Immature natural killer cell (primary cell): ENCODE data around the gene CNTLN. TPM values are rescaled to one million over a fixed set of nuclear protein-coding genes. Genes with fewer than 3 reads are reported as not detected.
"Not testable (repeated sequence)": the region's sequence is repeated elsewhere in the genome, so short reads cannot be mapped to it uniquely, and the experiment has no call there.

Experiments
- DNase-seq, 3 donors: peaks; one replicate each; pipeline ENCODE4 v3.0.0; 2022; ENCODE audit warnings: mixed read lengths in 1 of 3
- H3K27ac Mint-ChIP-seq, 6 donors: one replicate each; pipeline ENCODE4 v1.8.0; 2020; ENCODE audit warnings: mixed read lengths in 6 of 6, mild to moderate bottlenecking in 5 of 6, inconsistent platforms in 4 of 6, moderate library complexity in 3 of 6
- H3K27me3 Mint-ChIP-seq, 3 donors: one replicate each; pipeline ENCODE4 v1.8.0; 2020 to 2021; ENCODE audit warnings: low read depth in 3 of 3, mild to moderate bottlenecking in 3 of 3, mixed read lengths in 3 of 3, moderate library complexity in 3 of 3, inconsistent platforms in 1 of 3
- H3K36me3 Mint-ChIP-seq, 3 donors: one replicate each; pipeline ENCODE4 v1.8.0; 2020; ENCODE audit warnings: mixed read lengths in 3 of 3, inconsistent platforms in 2 of 3, mild to moderate bottlenecking in 2 of 3
- H3K4me1 Mint-ChIP-seq, 2 donors: one replicate each; pipeline ENCODE4 v1.8.0; 2020; ENCODE audit warnings: inconsistent platforms in 2 of 2, mild to moderate bottlenecking in 2 of 2, mixed read lengths in 2 of 2, moderate library complexity in 1 of 2
- H3K4me3 Mint-ChIP-seq, 5 donors: one replicate each; pipeline ENCODE4 v1.8.0; 2020; ENCODE audit warnings: mild to moderate bottlenecking in 5 of 5, mixed read lengths in 5 of 5, inconsistent platforms in 3 of 5, moderate library complexity in 3 of 5
- H3K9me3 Mint-ChIP-seq, 6 donors: one replicate each; pipeline ENCODE4 v1.8.0; 2020; ENCODE audit warnings: mild to moderate bottlenecking in 6 of 6, mixed read lengths in 6 of 6, inconsistent platforms in 4 of 6, moderate library complexity in 3 of 6
- polyA plus RNA-seq, 3 donors: library from polyadenylated mRNA; unstranded; fragments of 300-500 nt; fragmentation: Illumina TruSeq; gene quantifications; one replicate each; pipeline ENCODE4 v1.2.3, GENCODE V29; 2021

Gene CNTLN
- polyA plus RNA-seq, 3 donors from 2014 or later = 0.08 to 0.12 TPM; not detected in 1

DNA sequence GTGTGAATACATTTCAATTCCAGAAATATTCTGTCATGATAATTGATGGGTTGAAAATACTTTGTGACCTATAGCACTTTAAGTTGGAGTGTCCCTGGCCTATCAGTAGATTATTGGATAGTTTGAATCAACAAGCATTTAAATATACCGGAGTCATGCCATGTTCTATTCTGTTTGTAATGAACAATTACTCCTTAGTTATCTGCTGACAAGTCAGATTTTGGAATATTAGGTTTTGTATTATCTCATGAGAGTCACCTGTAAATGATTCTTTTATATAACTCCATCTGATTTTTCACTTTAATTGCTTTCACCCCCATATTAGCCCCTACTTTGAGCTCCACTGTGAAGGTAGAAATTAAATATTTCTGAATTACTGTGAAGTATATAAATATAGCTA is 351.6 kb downstream of the CNTLN start:
- no peak overlapping the region for H3K27ac Mint-ChIP-seq
- peaks cover 0 to 3% (median 0%) of the 10 kb centered on the region in 3 donors for H3K27me3 Mint-ChIP-seq
- no peaks in the 10 kb centered on the region for H3K36me3 Mint-ChIP-seq
- no peak for DNase-seq
- peaks cover 0 to 3% (median 0%) of the 10 kb centered on the region in 6 donors for H3K9me3 Mint-ChIP-seq
- no peak overlapping the region for H3K4me3 Mint-ChIP-seq
- H3K4me1 Mint-ChIP-seq = no peaks in the 10 kb centered on the region

DNA sequence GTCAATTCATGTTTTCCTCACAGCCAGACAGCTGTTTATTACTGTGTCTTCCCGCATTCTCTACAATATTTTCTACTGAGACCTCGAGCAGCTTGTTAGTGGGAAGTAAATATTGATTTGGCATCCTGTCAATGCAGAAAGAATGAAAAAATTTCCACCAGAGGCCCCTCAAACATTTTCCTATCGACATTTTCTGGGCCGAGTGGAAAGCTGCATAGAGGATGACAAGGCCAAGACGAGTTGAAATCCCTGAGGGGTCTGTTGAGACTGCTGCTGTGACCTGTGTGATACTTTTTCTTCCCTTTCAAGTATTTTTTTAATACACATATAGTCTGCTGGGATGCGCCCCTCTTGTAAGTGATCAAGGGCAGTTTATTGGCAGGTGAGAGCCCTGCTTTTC is 352.6 kb downstream of the CNTLN start:
- Mint-ChIP-seq H3K36me3 (no peaks in the 10 kb centered on the region), H3K9me3 (no peaks in the 10 kb centered on the region), H3K27me3 (no peaks in the 10 kb centered on the region), H3K4me1 (no peaks in the 10 kb centered on the region), H3K27ac (no peak overlapping the region), H3K4me3 (no peak overlapping the region)
- no peak for DNase-seq

DNA sequence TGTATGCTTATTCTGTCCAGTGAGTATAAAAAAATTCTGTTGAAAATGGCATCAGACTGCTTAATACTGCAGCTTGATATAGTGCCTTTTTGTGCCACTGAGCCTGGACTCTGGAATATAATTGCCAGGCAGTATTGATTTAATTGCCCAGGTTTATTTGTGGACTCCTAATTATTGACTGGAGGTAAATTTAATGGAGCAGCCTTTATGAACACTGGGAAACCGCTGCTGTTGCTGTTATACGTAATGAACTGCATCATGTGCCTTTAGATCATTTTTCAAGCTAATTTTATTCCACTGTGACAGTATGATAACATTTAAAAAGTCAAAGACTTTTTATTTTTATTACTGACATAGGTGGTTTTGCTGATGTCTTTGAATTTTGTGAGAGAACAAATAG is 353.8 kb downstream of the CNTLN start:
- H3K27ac Mint-ChIP-seq = no peak overlapping the region
- no peak overlapping the region for H3K4me3 Mint-ChIP-seq
- no peak for DNase-seq
- H3K4me1 Mint-ChIP-seq = no peaks in the 10 kb centered on the region
- no peaks in the 10 kb centered on the region for H3K36me3 Mint-ChIP-seq
- H3K9me3 Mint-ChIP-seq = no peaks in the 10 kb centered on the region
- no peaks in the 10 kb centered on the region for H3K27me3 Mint-ChIP-seq

DNA sequence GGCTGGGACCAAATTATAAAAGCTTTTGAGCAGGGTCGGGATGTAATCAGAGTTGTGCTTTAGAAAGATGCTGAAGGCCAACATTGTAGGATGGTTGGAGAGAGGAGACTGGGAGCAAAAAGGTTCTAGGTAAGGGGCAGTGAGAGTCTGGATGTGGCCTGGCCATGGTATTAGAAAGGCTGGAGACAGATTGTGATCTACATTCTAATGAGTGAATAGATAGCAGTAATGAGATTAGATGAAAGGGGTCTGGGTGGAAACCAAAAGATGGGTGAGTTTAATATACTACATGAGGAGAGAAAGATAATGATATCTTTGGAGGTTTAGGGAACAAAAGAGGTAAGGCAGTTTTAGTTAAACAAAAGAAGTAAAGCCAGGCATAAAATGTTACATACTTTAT is 355.3 kb downstream of the CNTLN start:
- Mint-ChIP-seq H3K27me3 (no peaks in the 10 kb centered on the region), H3K27ac (no peak overlapping the region), H3K4me1 (no peaks in the 10 kb centered on the region), H3K36me3 (no peaks in the 10 kb centered on the region), H3K4me3 (no peak overlapping the region), H3K9me3 (no peaks in the 10 kb centered on the region)
- no peak for DNase-seq

DNA sequence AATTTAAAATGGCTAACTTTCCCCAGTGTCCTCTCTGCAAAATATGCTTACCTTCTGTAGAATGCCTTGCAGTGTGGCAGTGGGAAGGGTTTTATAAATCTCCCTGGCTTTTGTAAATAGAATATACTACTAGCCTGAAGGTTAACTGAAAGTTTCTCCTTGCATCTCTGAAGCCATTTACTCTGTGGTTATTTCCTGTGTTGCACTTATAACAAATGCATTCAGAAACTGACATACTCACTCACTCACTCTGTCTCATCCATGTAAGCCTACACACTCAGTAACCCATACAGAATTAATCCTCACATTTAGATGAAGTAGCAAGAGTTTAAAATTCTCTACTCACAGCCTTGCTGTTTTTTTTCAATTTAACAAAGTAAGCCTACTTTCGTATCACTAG is 356.9 kb downstream of the CNTLN start:
- H3K4me1 Mint-ChIP-seq = no peaks in the 10 kb centered on the region
- no peaks in the 10 kb centered on the region for H3K36me3 Mint-ChIP-seq
- no peak overlapping the region for H3K27ac Mint-ChIP-seq
- no peaks in the 10 kb centered on the region for H3K27me3 Mint-ChIP-seq
- H3K4me3 Mint-ChIP-seq = no peak overlapping the region
- no peak for DNase-seq
- H3K9me3 Mint-ChIP-seq = peaks cover 0 to 3% (median 0%) of the 10 kb centered on the region in 6 donors

DNA sequence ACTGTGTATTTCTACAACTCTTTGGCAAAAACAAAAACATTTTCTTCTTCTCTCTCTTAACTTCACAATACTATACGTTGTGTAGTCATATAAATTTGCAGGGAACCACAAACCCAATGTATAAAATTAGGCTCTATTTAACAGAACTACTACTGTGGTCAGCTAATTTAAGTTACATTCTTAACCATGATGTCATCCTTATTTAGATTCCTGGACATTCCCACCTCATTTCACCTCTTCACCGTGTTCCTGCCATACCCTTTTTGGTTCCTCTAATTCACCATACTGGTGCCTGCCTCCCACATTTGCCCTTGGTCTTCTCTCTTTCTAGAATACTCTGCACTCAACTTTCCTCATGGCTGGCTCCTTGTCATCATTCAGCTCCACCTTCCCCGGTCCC is 368.4 kb downstream of the CNTLN start:
- peaks cover 0 to 9% (median 3%) of the 10 kb centered on the region in 6 donors for H3K9me3 Mint-ChIP-seq
- H3K27me3 Mint-ChIP-seq = no peaks in the 10 kb centered on the region
- DNase-seq = no peak
- no peak overlapping the region for H3K4me3 Mint-ChIP-seq
- no peak overlapping the region for H3K27ac Mint-ChIP-seq
- peaks cover 0 to 3% (median 0%) of the 10 kb centered on the region in 3 donors for H3K36me3 Mint-ChIP-seq
- H3K4me1 Mint-ChIP-seq = no peaks in the 10 kb centered on the region

DNA sequence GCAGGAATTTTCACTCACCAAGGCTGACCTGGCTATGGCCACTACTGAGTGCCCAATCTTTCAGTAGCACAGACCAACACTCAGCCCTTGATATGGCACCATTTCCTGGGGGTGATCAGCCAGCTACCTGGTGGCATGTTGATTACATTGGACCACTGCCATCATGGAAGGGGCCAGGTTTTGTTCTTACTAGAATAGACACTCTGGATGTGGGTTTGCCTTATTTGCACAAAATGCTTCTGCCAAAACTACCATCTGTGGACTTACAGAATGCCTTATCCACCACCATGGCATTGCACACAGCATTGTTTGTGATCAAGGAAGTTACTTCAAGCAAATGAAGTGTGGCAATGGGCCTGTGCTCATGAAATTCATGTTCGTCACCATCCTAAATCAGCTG is 374.3 kb downstream of the CNTLN start:
- Mint-ChIP-seq H3K4me1 (no peaks in the 10 kb centered on the region), H3K27ac (no peak overlapping the region), H3K4me3 (no peak overlapping the region), H3K27me3 (peaks cover 0 to 2% (median 0%) of the 10 kb centered on the region in 3 donors), H3K36me3 (no peaks in the 10 kb centered on the region), H3K9me3 (peaks cover 1 to 12% (median 6%) of the 10 kb centered on the region in 6 donors)
- no peak for DNase-seq

DNA sequence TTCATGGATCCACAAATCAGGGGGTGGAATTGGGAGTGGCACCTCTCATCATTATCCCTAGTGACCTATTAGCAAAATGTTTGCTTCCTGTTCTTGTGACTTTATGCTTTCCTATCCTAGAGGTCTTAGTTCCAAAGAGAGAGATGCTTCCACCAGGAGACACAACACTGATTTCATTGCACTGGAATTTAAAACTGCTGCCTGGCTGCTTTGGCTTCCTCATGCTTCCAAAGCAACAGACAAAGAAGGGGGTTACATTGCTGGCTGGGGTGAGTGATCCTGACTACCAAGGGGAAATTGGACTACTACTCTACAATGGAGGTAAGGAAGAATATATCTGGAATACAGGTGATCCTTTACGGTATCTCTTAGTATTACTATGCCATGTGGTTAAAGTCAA is 374.9 kb downstream of the CNTLN start:
- DNase-seq = no peak
- Mint-ChIP-seq H3K36me3 (no peaks in the 10 kb centered on the region), H3K27ac (no peak overlapping the region), H3K27me3 (peaks cover 0 to 2% (median 0%) of the 10 kb centered on the region in 3 donors), H3K4me3 (no peak overlapping the region), H3K4me1 (no peaks in the 10 kb centered on the region), H3K9me3 (peaks cover 1 to 14% (median 4%) of the 10 kb centered on the region in 6 donors)

DNA sequence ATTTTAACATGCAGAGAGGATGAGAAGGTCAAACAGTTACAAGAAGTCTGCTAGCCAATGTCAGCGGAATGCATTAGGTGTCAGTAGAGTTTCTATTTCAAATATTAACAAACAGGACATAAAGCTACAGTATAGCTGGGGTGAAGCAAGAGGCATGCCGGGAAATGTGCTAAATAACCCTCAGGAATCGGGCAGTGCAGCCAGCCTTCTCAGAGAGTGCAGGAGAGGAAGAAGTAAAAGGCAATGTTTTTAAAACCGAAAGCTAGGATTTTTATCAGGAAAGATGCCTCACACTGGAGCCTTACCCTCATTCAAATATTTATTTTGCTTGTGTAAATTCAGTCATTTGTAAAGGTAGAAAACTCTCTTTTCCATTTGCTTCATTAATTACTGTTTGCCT is 384.9 kb downstream of the CNTLN start:
- no peak overlapping the region for H3K4me3 Mint-ChIP-seq
- H3K4me1 Mint-ChIP-seq = no peaks in the 10 kb centered on the region
- DNase-seq = no peak
- H3K36me3 Mint-ChIP-seq = no peaks in the 10 kb centered on the region
- H3K27ac Mint-ChIP-seq = no peak overlapping the region
- H3K9me3 Mint-ChIP-seq = peaks cover 0 to 8% (median 2%) of the 10 kb centered on the region in 6 donors
- H3K27me3 Mint-ChIP-seq = peaks cover 1 to 2% (median 2%) of the 10 kb centered on the region in 3 donors

DNA sequence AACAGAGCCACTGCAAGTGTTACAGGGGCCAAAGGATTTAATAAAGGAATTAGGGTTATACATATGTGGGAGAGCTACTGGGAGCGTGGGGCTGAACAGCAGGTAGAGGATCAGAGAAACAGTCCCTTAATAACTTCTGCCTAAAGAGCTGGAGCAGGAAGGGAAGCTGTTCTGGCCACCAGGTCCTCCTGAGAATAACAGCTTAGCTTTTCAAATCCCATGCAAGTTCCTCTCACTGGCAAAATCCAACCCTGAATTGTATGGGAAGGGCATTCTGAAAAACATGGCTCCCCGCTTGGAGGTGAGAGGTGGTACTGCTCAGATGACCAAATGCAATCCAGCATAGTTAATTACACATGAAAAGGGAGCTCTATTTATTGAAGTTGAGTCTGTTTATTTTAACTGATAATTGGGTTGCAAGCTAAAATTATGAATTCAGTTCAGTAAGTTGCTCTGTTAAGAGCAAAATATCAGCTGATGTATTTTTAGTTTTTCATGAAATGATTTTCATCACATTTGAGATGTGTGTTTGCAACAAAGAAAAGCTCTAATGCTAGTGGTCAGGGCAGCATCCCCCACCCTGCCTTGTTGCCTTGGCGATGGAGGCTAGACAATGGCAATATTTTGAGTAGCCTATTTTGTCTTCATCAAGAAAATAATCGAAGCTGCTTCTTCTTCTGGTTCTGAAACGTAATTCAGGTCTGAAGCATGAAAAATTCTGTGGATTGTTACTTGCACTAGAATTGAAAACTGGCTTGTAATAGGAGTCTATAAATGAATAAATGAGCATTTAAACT is 385.6 kb downstream of the CNTLN start:
- Mint-ChIP-seq H3K4me3 (no peak overlapping the region), H3K27ac (no peak overlapping the region), H3K9me3 (peaks cover 0 to 7% (median 2%) of the 10 kb centered on the region in 6 donors), H3K36me3 (no peaks in the 10 kb centered on the region), H3K27me3 (peaks cover 1 to 2% (median 2%) of the 10 kb centered on the region in 3 donors), H3K4me1 (no peaks in the 10 kb centered on the region)
- no peak for DNase-seq

DNA sequence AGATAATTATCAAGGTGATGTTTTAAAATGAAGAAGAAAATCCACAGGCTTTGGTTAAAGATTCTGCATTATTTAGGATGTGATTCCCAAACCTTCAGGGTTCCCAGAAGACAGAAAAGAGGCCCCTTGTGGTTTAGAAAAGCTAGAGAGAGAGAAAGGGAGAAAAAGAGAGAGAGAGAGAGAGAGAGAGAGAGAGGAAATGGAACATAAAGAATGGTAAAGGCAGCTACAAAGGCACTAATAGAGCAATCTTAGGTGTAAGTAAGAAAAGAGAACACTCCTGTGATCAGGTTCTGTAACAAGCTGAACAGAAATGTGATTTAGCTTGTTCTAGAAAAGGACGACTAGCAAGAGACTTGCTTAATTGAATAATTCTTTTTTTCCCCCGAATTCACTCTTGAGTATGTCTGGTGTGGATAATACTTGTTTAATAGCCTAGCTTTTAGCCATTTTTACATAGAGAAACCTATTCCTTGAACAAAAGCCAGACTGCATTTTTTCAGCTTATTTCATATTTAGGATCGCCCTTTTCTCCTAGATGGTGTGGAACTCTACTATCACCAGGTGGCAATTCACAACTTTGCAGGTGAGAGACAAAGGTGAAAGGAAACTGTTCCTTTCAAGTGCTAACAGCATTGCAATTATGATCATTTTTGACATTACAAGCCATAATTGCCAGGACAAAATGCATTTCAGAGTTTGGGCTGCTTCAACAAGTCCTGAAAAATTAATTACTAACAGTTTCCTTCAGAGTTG is 386.4 kb downstream of the CNTLN start:
- no peak overlapping the region for H3K4me3 Mint-ChIP-seq
- peaks cover 1 to 2% (median 2%) of the 10 kb centered on the region in 3 donors for H3K27me3 Mint-ChIP-seq
- no peak overlapping the region for H3K27ac Mint-ChIP-seq
- peaks cover 0 to 6% (median 2%) of the 10 kb centered on the region in 6 donors for H3K9me3 Mint-ChIP-seq
- DNase-seq = no peak
- no peaks in the 10 kb centered on the region for H3K36me3 Mint-ChIP-seq
- H3K4me1 Mint-ChIP-seq = no peaks in the 10 kb centered on the region

DNA sequence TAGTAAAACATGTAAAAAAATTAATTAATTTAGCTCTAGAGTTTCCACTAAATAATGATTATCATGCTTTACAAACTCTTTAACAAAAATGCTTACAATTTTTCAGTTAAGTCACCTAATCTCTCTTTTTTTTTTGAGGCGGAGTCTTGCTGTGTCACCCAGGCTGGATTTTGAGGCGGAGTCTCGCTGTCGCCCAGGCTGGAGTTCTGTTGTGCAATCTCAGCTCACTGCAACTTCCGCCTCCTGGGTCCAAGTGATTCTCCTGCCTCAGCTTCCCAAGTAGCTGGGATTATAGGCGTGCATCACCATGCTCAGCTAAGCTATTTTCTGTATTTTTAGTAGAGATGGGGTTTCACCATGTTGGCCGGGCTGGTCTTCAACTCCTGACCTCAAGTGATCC is 391.9 kb downstream of the CNTLN start:
- not testable (repeated sequence) for DNase-seq, H3K36me3 Mint-ChIP-seq, H3K27me3 Mint-ChIP-seq, H3K4me1 Mint-ChIP-seq, H3K27ac Mint-ChIP-seq, H3K9me3 Mint-ChIP-seq, H3K4me3 Mint-ChIP-seq

DNA sequence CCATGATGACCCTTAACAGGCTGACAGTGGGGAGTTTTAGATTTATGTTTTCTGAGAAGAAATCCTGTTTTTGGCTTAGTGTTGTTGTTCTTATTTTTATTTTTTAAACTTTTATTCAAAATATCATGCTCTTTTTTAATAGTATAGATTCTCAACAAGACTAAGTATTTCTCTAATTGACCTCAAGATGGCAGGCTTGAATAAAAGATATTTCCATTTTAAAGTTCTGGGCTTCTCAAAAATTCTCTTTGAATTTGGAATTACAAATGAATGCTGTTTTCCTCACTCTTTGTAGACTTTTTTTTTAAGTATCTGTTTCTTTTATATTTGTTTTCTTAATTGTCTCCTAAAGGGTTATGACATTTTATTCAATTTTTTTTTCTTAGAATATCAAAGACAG is 394.0 kb downstream of the CNTLN start:
- Mint-ChIP-seq H3K9me3 (no peaks in the 10 kb centered on the region), H3K4me1 (no peaks in the 10 kb centered on the region), H3K27ac (no peak overlapping the region), H3K4me3 (no peak overlapping the region), H3K36me3 (no peaks in the 10 kb centered on the region), H3K27me3 (peaks cover 0 to 2% (median 2%) of the 10 kb centered on the region in 3 donors)
- no peak for DNase-seq

DNA sequence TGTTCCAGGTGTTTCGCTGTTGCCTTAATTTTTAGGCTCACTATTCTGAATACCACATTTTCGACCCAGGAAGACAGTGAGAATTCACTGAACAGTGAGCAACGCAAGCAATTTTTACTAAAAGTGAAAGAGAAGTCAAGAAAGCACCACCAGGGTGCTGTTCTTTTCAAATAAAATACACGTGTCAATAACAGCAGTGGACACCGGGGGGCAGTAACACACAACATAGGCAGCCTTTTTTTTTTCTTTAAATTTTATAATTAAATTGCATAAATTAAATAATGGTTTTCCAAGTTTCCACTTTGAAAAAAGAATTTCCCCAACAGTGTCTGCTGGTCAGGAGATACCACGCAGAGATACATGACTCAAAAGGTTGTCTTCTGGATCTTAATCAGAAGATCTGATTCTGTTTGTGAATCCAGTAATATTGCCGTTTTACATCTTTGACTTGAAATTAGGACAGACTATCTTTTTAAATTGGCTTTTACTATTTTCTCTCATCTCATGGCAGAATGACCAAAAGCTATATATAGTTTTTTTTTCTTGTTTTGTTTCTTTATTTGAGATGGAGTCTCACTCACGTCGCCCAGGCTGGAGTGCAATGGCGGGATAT is 396.9 kb downstream of the CNTLN start:
- Mint-ChIP-seq H3K27ac (no peak overlapping the region), H3K27me3 (peaks cover 0 to 5% (median 2%) of the 10 kb centered on the region in 3 donors), H3K36me3 (no peaks in the 10 kb centered on the region), H3K4me1 (no peaks in the 10 kb centered on the region), H3K9me3 (peaks cover 0 to 3% (median 0%) of the 10 kb centered on the region in 6 donors), H3K4me3 (no peak overlapping the region)
- DNase-seq = no peak
